PC-9 (cell line): ENCODE measurements around the gene CLTB.

Experiments
- CTCF ChIP-seq: fragments of 200-600 bp; sonication (generic); conservative IDR thresholded peaks from 2 replicates; pipeline ENCODE4 v1.6.1; 2017; ENCODE audit warnings: mixed run types, antibody characterized with exemption, mild to moderate bottlenecking, moderate library complexity
- EZH2 ChIP-seq: fragments of 200-600 bp; sonication (generic); IDR thresholded peaks from 2 replicates; pipeline ENCODE4 v1.8.0; 2017; ENCODE audit warnings: antibody characterized with exemption, low read depth

DNA sequence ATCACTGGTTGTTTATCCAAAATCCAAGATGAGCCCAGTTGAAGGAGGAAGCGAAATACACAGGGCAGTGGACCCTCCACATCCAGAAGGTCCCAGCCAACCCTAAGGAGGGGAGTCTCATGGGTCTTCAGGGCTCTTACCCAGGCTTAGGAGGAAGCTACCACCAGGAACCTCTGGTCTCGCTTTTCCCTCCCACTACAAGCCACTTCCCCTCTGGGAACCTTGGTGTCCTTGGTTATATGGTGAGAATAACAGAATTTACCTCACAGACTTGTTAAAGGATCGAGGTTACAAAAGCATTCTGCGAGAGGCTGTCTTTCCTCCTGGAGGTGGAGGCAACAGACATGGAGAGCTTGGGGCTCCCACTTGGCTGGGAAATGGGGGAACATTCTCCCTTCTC lies 24.3 kb downstream of the CLTB start:
- TF ChIP-seq CTCF (no peak), EZH2 (no peak)
